K562 (cell line): ENCODE data around the gene CDKN2D. TPM values are rescaled to one million over a fixed set of nuclear protein-coding genes. Genes with fewer than 3 reads are reported as not detected.
A peak's percentile ranks its signal among the peaks of the same experiment; 100 is the strongest.

Experiments used
- ATF4 ChIP-seq: fragments of 450-650 bp; formaldehyde crosslinking; IDR thresholded peaks from 2 replicates; pipeline ENCODE4 v1.4.0; 2022; ENCODE audit warnings: mild to moderate bottlenecking, moderate library complexity
- CCNT2 ChIP-seq: IDR thresholded peaks from 2 replicates; pipeline ENCODE4 v1.6.1; 2011; ENCODE audit warnings: borderline replicate concordance, low read depth, mild to moderate bottlenecking, moderate library complexity, mixed read lengths, low read length; ENCODE audit not compliant: insufficient read length; ENCODE audit errors: extremely low read depth
- CHD4 ChIP-seq: fragments of 200-600 bp; sonication (generic); IDR thresholded peaks from 3 replicates; pipeline ENCODE4 v1.6.1; 2012; ENCODE audit warnings: low read depth, mild to moderate bottlenecking, mixed read lengths, low read length, inconsistent platforms; ENCODE audit not compliant: insufficient read depth, insufficient replicate concordance, poor library complexity, severe bottlenecking
- DDX20 ChIP-seq: fragments of 450-650 bp; IDR thresholded peaks from 2 replicates; pipeline ENCODE4 v1.6.1; 2016; ENCODE audit warnings: missing genetic modification characterization, low read depth, mild to moderate bottlenecking, missing compliant biosample characterization, moderate library complexity
- FOSL1 ChIP-seq: fragments of 200-800 bp; sonication (Bioruptor generic); conservative IDR thresholded peaks from 2 replicates; pipeline ENCODE4 v1.6.1; 2016; ENCODE audit warnings: missing genetic modification characterization, missing compliant biosample characterization
- FOXM1 ChIP-seq, 2 experiments: fragments of 450-650 bp in 1 of 2; sonication (generic) in 1 of 2; formaldehyde crosslinking in 1 of 2; IDR thresholded peaks; 2 replicates each; pipeline versions ENCODE4 v1.6.1 to v1.9.0; 2017 to 2022; ENCODE audit warnings: low read depth in 2 of 2, mild to moderate bottlenecking in 2 of 2, missing genetic modification reagents in 1 of 2, moderate library complexity in 1 of 2
- GABPB1 ChIP-seq: sonication (generic); formaldehyde crosslinking; IDR thresholded peaks from 2 replicates; pipeline ENCODE4 v1.8.0; 2022; ENCODE audit warnings: mild to moderate bottlenecking, missing genetic modification reagents
- HDAC2 ChIP-seq: fragments of 450-650 bp; IDR thresholded peaks from 2 replicates; pipeline ENCODE4 v1.6.1; 2016; ENCODE audit warnings: mild to moderate bottlenecking
- KAT8 ChIP-seq: fragments of 450-650 bp; IDR thresholded peaks from 2 replicates; pipeline ENCODE4 v1.6.1; 2016; ENCODE audit warnings: low read depth, mild to moderate bottlenecking
- KDM1A ChIP-seq, 2 experiments: fragments of 450-650 bp; IDR thresholded peaks; 2 replicates each; pipeline ENCODE4 v1.6.1; 2016; ENCODE audit warnings: mild to moderate bottlenecking in 2 of 2
- KHSRP ChIP-seq: fragments of 450-650 bp; IDR thresholded peaks from 2 replicates; pipeline ENCODE4 v1.6.1; 2017
- MEIS2 ChIP-seq: fragments of 450-650 bp; IDR thresholded peaks from 2 replicates; pipeline ENCODE4 v1.6.1; 2014; ENCODE audit warnings: mild to moderate bottlenecking; ENCODE audit not compliant: partially characterized antibody
- MIER1 ChIP-seq: fragments of 450-650 bp; IDR thresholded peaks from 2 replicates; pipeline ENCODE4 v1.6.1; 2016; ENCODE audit warnings: antibody characterized with exemption, mild to moderate bottlenecking, low read depth
- NFXL1 ChIP-seq: fragments of 450-650 bp; formaldehyde crosslinking; IDR thresholded peaks from 2 replicates; pipeline ENCODE4 v1.4.0; 2021; ENCODE audit warnings: mild to moderate bottlenecking
- NONO ChIP-seq, 2 experiments: fragments of 200-400 bp in 1 of 2; fragments of 450-650 bp in 1 of 2; formaldehyde crosslinking in 1 of 2; IDR thresholded peaks; 2 replicates each; pipeline ENCODE4 v1.6.1; 2017; ENCODE audit warnings: low read depth in 2 of 2, mild to moderate bottlenecking in 2 of 2, moderate library complexity in 2 of 2, low read length in 1 of 2
- RNF219 ChIP-seq: fragments of 250-450 bp; sonication (Bioruptor Pico); IDR thresholded peaks from 2 replicates; pipeline ENCODE4 v1.5.0; 2022; ENCODE audit warnings: mild to moderate bottlenecking
- SMARCA5 ChIP-seq: fragments of 450-650 bp; IDR thresholded peaks from 2 replicates; pipeline ENCODE4 v1.6.1; 2016
- ZNF143 ChIP-seq: sonication (generic); formaldehyde crosslinking; IDR thresholded peaks from 2 replicates; pipeline ENCODE4 v1.9.0; 2022; ENCODE audit warnings: mild to moderate bottlenecking, missing genetic modification reagents
- ZNF584 ChIP-seq: fragments of 200-800 bp; sonication (Bioruptor generic); IDR thresholded peaks from 2 replicates; pipeline ENCODE4 v1.6.1; 2016; ENCODE audit warnings: low read depth, mild to moderate bottlenecking, missing genetic modification characterization, missing compliant biosample characterization
- ZSCAN32 ChIP-seq: fragments of 450-650 bp; formaldehyde crosslinking; IDR thresholded peaks from 2 replicates; pipeline ENCODE4 v1.4.0; 2020; ENCODE audit warnings: mild to moderate bottlenecking, moderate library complexity
- polyA plus RNA-seq, 8 experiments: library from polyadenylated mRNA; depleted of rRNA in 4 of 8; stranded (reverse) in 5 of 8; unstranded in 3 of 8; fragments of >200 nt; fragmentation: Nextera tagmentation in 2 of 8; fragmentation: Illumina TruSeq in 1 of 8; extraction: Ambion mirVana in 2 of 8; extraction: Trizol in 1 of 8; gene quantifications; 2 replicates each; pipeline versions ENCODE4 v1.2.1 to v1.2.3, GENCODE V29; 2011 to 2014; ENCODE audit warnings: inconsistent platforms in 1 of 8, missing spikeins in 1 of 8
- total RNA-seq, 7 experiments: library from RNA; depleted of rRNA in 6 of 7; stranded (reverse); fragments of >200 nt in 6 of 7; fragmentation: Illumina TruSeq in 2 of 7; extraction: Trizol in 2 of 7; gene quantifications; 2 replicates each; pipeline versions ENCODE4 v1.2.1 to v1.2.3, GENCODE V29; 2011 to 2021; ENCODE audit warnings: low replicate concordance in 1 of 7
- TF ChIP-seq, protein P1 (sequence below): sonication (generic); formaldehyde crosslinking; IDR thresholded peaks from 2 replicates; pipeline ENCODE4 v1.5.0; 2020; ENCODE audit warnings: missing genetic modification reagents

The CDKN2D gene
- total and polyA plus RNA-seq, 9 of the 15 experiments (the other 6 are each of a cell fraction or from before 2014, with no cell fraction given), result 0.41 to 8.2 (median 3.7) TPM

DNA sequence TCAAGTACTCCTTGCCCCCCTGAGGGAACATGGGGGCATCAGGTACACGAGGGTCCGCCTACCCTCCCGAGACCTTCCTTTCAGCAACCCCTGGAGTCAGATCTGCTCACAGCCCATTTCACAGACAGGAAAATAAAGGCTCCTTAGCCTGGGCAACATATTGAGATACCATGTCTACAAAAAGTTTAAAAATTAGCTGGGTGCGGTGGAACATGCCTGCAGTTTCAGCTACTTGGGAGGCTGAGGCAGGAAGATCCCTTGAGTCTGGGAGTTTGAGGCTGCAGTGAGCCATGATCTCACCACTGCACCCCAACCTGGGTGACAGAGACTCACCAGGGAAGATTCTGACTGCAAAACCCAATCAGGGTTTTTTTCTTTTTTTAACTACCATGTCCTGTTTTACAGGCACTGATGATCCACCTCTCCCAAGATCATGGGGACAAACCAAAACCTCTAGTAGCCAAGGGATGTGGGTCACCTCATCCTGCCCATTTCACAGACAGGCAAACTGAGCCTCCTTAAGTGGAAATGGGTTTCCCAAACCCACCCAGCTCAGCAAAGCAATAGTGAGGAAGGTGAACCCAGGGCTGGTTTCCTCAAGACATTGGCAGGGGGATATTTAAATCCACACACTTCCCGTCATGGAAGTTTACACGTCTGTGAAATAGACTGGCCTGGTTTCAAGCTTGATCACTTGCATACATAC, 6.4 kb upstream of the CDKN2D start (continued):
- TF ChIP-seq HDAC2, result peak; percentile 83; the same call in 1 of the 2 replicates
- TF ChIP-seq KHSRP, result no peak
- no peak for TF ChIP-seq GABPB1
- TF ChIP-seq RNF219 (CRISPR knock-in tag), result no peak
- TF ChIP-seq FOXM1 (IDR thresholded peaks at IDR 0.05; ENCODE audit: low read depth), result 0 out of 2 replicates have a peak, but pooled peaks have one; percentile 7
- no peak for TF ChIP-seq FOXM1 (CRISPR knock-in tag; IDR thresholded peaks at IDR 0.05; ENCODE audit: low read depth)
- no peak for TF ChIP-seq FOSL1 (tag)
- no peak for TF ChIP-seq ATF4 (CRISPR knock-in tag)
- TF ChIP-seq ZNF584 (CRISPR knock-in tag), result no peak
- TF ChIP-seq KDM1A (IDR thresholded peaks at IDR 0.05), result peak; percentile 82 to 91
- no peak for TF ChIP-seq NONO (IDR thresholded peaks at IDR 0.05; ENCODE audit: low read depth in 2 of 2, low read length in 1 of 2)
- no peak for TF ChIP-seq NFXL1
- peak; percentile 84 for TF ChIP-seq CHD4
- TF ChIP-seq KAT8, result no peak
- no peak for TF ChIP-seq DDX20 (tag)
- TF ChIP-seq, protein P1, sequence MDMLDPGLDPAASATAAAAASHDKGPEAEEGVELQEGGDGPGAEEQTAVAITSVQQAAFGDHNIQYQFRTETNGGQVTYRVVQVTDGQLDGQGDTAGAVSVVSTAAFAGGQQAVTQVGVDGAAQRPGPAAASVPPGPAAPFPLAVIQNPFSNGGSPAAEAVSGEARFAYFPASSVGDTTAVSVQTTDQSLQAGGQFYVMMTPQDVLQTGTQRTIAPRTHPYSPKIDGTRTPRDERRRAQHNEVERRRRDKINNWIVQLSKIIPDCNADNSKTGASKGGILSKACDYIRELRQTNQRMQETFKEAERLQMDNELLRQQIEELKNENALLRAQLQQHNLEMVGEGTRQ (CRISPR knock-in tag), result no peak
- TF ChIP-seq MEIS2, result no peak
- no peak for TF ChIP-seq ZNF143 (CRISPR knock-in tag)
- TF ChIP-seq MIER1, result no peak
- TF ChIP-seq ZSCAN32 (CRISPR knock-in tag), result no peak
- peak; percentile 96 for TF ChIP-seq SMARCA5
- TF ChIP-seq CCNT2, result no peak
